GM21786 (cell line): ENCODE results near the gene USF2.

Experiments
- ATAC-seq: cut with Tn5 transposase; IDR thresholded peaks from one replicate; pipeline ENCODE4 v1.9.1; 2021; ENCODE audit not compliant: unreplicated experiment

Gene USF2

DNA sequence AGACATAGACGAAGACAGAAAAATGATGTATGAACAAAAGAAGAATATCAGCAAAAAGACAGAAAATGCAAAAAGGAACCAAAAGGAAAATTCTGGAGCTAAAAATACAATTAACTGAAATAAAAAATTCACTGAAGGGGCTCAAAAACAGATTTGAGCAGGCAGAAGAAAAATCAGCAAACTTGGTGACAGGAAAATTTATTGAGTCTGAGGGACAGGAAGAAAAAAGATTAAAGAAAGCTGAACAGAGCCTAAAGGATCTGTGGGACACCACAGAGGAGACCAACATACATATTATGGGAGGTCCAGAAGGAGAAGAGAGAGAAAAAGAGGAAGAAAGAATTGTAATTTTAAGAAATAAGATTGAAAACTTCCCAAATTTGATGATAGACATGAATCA lies 27.3 kb upstream of the USF2 start:
- no peak for ATAC-seq

DNA sequence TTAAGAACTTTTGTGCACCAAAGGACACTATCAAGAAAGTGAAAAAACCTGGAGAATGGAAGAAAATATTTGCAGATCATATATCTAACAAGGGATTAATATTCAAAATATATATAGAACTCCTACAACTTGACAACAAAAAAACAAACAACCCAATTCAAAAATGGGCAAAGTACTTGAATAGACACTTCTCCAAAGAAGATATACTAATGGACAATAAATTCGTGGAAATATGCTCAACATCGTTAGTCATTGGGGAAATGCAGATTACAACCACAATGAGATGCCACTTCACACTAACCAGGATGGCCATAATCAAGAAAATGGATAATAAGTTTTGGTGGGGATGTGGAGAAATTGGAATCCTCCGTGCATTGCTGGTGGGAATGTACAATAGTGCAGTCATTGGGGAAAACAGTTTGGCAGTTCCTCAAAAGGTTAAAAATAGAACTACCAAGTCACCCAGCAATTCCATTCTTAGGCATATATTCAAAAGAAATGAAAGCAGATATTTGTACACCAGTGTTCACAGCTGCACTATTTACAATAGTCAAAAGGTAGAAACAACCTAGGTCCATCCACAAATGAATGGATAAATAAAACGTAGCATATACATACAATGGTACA lies 22.2 kb upstream of the USF2 start:
- no peak for ATAC-seq

DNA sequence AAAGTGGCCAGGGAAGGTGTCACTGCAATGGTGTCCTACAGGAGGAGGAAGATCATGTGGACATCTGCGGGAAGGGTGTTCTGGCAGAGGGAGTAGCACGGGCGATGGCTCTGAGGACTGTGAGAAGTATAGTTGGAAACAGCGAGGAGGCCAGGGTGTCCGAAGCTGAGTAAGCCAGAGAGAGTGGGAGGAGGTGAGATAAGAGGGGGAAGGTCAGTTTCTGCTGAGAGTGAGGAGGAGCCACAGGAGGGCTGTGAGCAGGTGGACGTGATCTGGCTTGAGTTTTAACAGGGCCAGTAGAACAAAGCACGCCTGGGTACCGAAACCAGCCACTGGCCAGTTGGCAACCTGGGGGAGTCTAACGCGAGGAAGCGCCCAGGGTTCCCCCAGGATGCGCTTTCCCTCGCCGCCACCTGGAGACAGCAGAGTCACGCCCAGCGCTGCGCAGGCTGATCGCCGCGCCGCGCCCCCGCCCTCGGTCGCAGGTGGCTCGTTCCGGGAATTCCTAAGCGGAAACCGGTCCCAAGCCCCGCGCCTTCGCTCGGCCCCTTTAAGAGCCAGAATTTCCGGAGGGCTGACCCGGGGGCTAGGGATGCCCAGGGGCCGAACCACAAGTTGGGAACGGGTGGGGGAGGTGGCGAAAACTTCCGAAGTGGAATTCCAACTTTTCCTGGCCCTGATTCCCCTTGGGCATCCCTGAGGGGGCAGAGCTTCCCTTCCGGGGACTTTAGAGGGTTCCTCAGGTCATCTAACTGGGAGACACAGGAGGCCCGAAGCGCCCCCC lies 21.0 kb upstream of the USF2 start:
- peak; percentile 44 for ATAC-seq

DNA sequence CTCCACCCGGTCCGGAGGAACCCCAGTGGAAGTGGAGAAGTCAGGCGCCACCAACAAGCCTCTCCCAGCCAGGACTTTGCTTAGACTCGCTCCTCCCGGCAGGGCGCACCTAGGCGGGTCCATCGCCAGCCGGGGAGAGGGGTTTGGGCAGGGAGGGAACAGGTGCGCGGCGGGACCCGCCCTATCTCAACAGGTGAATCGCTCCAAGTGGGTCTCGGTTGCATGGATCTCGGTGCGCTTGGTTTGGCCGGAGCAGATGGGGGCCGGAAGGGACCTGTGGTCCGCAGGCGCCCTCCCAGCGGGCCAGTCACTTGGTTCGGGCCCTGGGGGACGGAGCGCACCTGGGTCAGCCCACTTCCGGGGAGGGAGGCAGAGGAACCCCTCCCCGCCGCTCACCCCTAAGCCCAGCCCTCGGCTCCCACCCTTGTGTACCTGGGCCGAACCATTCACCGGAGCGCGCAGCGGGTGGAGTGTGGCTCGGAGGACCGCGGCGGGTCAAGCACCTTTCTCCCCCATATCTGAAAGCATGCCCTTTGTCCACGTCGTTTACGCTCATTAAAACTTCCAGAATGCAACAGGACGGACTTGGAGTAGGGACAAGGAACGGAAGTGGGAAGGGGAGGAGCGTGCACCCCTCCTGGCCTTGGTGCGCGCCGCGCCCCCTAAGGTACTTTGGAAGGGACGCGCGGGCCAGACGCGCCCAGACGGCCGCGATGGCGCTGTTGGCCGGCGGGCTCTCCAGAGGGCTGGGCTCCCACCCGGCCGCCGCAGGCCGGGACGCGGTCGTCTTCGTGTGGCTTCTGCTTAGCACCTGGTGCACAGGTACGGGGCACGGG lies 20.2 kb upstream of the USF2 start, which contains the start of gene LSR:
TSS of gene LSR (plus strand) at position 693 of the 836 bp plus-strand sequence. CDS start at position 714, 21 bp downstream.
- ATAC-seq: peak; percentile 63

DNA sequence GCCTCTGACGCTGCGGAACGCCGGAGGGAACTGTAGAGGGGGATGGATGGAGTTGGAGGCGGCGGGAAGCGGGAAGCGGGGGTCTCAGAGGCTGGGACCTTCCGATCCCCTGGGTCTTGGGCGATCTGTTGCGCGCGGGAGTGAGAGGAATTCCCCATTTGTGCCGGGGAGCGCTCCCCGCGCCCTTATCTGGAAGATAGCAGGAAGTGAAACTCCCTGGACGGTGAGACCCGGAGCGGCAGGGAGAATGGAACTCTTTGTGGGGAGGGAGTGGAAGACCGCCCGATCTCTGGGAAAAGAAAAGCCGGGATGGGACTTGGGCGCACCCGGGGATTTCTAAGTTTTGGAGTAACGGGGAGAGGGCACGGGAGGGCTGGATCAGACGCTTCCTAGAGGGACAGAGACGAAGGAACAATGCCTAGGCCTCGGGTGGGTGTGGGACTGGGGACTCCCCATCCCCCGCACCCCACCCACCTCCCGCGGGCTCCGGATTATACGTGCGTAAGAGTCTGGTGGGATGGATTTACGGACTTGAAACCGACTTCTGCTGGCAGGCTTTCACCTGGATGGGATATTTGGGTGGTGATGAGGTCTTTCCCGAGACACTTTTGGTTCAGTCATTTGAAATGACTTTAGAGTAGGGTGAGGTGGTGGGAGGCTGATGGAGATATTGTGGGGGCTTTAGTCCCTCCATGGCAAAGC lies 19.5 kb upstream of the USF2 start:
- ATAC-seq: no peak

DNA sequence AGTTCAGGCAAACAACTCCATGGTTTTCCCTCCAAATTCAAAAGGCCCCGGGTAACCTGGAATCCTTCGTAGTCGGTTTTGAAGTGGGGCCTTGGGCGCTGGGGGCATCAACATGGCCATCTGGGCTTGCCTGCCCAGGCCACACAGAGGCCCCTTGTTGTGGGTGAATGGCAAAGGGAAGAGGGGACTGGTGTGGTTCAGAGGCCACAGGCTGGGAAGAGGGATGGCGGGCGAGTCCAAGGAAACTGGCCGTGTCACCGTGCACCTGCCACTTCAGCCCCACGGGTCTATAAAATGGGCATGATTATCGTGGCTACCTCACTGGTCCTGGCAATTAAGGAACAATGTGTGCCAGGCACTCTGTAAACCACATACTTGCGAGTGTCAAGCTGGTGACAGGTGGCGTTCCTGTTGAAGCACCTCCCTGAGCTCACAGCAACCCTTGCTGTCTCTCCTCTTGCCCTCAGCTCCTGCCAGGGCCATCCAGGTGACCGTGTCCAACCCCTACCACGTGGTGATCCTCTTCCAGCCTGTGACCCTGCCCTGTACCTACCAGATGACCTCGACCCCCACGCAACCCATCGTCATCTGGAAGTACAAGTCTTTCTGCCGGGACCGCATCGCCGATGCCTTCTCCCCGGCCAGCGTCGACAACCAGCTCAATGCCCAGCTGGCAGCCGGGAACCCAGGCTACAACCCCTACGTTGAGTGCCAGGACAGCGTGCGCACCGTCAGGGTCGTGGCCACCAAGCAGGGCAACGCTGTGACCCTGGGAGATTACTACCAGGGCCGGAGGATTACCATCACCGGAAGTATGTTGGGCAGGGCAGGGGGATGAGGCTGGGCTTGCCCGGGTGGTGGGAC lies 18.7 kb upstream of the USF2 start:
- ATAC-seq: no peak

DNA sequence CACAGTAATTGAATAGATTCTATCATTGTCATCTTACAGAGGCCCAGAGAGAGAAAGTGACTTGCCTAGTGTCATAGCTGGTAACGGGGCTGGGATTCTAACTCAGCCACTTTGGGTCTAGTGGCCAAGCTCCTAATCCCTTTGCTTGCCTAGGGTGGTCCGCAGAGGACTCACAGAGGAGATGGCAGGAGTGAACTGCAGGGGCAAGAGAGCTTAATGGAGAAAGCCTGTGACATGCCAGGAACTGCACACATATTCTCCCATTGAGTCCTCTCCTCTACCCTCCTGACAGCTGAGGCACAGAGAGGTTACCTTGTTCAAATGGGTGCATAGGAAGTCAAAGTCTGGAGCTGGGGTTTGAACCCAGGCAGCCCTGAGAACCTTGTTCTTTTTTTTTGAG lies 17.3 kb upstream of the USF2 start:
- ATAC-seq: no peak

DNA sequence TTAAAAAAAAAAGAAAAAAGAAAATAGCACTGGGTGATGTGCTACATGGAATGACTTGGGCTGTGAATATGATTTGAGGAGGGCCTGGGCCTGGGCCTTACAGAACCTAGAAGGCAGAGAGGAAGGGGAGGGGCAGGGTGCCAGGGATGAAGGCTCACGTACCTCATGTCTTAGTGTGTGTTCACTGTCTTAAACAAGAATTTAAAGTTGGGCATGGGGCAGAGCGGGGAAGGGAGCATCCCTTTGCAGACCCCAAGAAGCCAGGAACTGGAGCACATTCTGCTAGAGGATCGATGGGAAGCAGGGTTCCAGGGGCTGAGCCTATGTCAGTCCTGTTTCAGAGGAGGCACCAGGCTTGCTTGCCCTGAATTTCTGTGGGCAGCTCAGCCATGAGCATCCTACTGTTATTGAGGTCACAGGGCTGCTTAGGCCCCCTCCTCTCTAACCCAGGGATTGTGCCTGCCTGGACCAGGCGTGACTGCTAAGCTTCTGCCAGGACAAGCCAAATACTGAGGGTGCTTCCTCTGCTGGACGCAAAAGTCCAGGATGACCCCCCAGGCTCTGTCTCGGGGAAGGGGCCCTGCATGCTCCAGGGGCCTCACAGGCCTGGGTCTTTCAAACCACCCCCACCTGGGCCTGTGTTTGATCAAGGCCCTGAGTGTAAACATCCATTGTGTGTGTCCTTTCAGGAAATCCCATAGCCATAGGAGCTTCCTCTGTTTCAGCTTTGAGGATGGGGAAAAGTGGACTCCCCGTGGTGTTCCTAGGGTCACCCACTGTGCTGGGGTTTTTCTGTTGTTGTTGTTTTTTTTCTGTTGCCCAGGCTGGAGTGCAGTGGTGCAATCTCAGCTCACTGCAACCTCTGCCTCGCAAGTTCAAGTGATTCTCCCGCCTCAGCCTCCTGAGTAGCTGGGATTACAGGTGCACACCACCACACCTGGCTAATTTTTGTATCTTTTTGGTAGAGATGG lies 15.2 kb upstream of the USF2 start:
- no peak for ATAC-seq

DNA sequence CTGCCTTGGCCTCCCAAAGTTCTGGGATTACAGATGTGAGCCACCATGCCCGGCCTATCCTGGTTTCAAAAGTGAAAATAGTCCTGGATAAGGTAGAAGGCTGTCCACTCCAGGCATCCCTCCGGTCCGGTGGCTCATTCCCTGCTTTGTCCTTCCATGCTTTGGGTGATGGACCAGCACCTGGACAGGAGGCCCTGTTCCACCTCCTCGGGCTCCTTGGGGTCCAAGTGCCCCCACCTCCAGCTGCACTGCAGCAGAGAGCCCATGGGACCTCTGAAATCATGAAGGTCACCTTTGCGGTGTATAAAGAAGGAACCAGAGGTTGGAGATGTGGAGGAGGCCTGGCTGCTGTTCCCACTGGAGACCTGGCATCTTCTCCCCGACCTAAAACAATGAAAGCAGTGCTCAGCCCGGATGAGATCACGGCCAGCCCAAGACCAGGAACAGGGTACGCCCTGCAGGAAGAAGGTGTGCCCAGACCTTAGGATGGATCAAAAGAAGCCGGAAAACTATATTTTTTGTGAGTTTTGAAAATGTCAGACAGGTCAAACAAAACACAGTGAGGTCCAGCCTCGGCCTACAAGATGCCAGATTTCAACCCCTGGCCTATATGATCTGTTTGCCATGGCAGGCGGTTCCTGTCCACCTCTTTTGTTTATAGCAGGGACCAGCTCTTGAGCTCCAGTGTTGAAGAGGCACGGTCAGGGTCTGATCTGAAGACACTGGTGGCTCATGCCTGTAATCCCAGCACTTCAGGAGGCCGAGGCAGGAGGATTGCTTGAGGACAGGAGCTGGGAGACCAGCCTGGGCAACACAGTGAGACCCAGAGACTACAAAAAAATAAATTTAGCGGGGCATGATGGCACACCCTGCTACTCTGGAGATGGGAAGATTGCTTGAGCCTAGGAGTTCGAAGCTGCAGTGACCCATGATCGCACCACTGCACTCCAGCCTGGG lies 14.1 kb upstream of the USF2 start:
- ATAC-seq: no peak

DNA sequence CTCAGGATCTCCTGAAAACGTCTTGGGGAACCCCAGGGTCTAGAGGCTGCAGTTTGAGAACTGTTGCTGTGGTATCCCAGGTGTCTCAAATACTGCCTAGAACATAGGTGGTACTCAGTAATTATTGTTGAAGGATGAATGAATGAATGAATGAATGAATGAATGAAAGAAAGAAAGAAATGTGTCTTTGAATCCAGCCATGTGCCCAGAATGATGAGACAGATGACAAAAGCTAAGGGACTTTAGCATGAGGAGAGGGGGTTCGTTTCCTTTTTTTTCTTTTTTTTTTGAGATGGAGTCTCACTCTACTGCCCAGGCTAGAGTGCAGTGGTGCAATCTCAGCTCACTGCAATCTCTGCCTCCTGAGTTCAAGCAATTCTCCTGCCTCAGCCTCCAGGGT lies 12.2 kb upstream of the USF2 start:
- ATAC-seq: no peak

DNA sequence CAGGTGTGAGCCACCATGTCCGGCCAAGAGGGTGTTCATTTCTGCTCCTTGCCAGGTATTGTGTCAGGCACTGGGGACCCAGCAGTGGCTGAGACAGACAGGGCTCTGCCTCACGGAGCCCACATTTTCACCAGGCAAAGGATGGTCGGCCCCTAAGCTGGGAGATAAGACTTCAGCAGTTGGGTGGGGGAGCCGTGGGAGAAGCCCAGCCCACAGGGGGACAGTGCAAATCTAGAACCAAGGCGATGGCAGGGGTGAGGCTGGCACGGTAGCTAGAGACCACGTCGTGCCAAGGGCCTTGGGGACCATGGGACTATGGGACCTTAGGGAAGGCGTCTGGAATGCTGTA lies 11.7 kb upstream of the USF2 start:
- no peak for ATAC-seq

DNA sequence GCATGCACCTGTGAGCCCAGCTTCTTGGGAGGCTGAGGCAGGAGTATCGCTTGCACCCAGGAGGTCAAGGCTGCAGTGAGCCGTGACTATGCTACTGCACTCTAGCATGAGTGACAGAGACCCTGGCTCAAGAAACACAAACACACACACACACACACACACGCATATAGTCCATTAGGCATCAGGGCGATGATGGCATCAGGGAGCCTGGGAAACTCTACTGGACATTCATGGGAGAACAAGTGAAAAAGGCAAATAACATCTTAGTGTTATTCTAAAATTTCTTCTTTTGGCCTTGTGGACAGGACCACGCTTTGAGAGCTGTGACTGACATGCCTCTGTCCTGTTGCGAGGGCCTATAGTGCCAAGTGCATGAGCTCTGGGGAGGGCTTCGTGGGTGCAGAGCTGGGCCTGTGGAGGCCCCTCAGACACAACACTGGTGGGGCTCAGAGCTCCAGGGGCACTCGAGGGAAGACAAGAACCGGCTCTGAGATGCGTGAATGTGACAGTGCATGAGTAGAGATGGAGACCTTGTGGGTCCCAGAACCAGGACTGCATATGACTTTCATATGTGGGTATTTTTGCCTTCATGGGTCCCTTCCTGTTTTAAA lies 8.0 kb upstream of the USF2 start:
- ATAC-seq: no peak

DNA sequence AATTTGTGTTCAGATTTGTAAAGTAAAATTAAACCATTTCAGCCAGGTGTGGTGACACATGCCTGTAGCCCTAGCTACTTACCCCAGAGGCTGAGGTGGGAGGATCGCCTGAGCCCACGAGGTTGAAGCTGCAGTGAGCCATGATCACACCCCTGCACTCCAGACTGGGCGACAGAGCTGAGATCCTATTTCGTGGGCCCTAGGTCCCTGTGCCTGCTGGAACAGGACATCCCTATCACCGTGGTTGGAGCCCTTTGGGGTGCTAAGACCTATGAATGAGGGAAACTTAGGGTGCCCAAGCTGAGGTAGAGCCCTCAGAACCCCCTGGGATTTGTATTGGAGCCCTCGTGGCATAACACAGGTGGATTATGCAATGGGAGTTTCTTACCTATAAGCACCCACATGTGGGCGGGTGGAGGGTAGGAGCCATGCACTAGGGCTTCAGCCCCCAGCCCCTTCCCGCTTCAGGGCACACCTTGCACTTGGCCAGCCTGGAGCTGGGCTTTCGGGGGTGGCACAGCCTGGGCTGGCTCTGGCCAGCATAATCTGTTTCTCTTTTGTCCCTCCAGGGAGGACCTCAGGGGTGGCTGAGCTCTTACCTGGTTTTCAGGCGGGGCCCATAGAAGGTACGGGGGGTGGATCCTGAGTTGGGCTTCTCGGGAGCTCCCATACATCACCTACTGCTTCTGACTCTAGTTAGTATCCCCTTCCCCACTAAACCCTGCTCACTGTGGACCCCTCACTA lies 7.2 kb upstream of the USF2 start:
- no peak for ATAC-seq

DNA sequence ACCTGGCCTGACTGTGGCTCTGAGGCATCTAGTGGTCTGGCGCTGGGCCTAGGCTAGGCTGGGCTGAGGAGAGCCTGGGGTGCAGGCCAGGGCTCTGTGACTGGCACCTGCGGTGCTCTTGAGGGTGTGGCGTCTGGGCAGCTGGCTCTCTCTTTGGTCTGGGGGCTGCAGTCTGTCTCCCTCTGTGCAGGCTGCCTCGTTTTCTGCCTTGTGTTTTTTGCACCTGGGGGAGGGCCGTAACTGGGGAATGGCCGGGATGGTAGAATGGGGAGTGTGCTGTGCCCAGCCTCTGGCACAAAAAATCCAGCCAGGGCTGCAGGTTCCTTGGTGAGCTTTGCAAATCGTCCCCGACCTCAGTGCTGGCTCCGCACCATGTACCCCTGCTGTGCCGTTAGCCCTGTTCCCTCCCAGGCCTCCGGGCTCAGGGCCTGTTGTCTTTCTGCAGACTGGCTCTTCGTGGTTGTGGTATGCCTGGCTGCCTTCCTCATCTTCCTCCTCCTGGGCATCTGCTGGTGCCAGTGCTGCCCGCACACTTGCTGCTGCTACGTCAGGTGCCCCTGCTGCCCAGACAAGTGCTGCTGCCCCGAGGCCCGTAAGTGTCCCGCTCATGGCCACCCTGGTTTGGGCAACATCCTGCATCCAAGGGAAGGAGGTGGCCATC lies 6.5 kb upstream of the USF2 start:
- ATAC-seq: no peak

DNA sequence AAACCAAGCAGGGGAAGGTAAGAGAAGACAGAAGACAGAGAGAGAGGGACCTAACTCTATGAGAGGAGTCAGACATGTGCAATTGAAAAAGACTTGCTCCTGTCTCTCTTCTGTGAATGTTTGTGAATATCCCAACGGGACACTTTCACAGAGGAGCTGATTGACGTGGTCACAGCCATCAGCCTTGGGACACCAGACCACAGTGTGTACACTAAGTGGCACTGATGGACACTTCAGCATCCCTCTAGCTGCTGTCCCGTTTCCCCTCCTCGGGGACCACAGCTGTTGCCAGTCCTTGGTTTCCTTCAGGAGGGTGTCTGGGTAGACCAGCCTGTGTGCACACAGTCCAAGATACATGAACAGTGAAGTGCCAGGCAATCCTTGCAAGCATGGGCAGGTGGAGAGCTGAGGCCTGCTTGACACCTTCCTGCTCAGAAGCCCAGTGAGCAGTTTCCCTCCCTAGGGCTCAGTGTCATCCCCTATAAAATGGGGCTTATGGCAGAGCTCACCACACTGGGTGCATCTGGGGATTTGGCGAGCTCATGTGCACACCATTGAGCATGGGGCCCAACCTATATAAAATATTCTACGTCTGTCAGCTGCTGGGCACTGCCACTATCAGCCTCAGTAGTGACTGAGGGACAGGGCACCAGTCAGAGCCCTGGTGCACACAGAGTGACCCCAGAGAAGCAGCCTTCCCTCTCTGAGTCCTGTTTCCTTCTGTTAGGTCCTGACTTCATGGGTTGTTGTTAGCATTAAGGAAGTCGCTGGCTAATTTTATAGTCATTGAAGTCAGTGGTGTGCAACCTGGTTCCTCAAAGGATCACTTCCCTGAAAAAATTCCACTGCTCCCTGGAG lies 4.3 kb upstream of the USF2 start:
- no peak for ATAC-seq
